Mononuclear cell (primary cell): ENCODE data around the gene IL18RAP. TPM values are rescaled to one million over a fixed set of nuclear protein-coding genes. Genes with fewer than 3 reads are reported as not detected.

ENCODE experiments used
- H3K27me3 ChIP-seq: 2 replicates; pipeline ENCODE4 v1.6.0; 2011; ENCODE audit warnings: low read length, control low read depth; ENCODE audit not compliant: insufficient read depth
- H3K4me1 ChIP-seq: 2 replicates; pipeline ENCODE4 v1.5.1; 2011; ENCODE audit warnings: mild to moderate bottlenecking, low read length, control low read depth; ENCODE audit not compliant: insufficient read depth
- H3K4me3 ChIP-seq: 2 replicates; pipeline ENCODE4 v1.5.1; 2011; ENCODE audit warnings: mild to moderate bottlenecking, low read length, moderate library complexity
- H3K9me3 ChIP-seq: 2 replicates; pipeline ENCODE4 v1.5.1; 2011; ENCODE audit warnings: low read depth, mild to moderate bottlenecking, control low read depth, low read length
- total RNA-seq: library from RNA; depleted of rRNA; stranded (reverse); fragments of >200 nt; gene quantifications from one replicate; pipeline ENCODE4 v1.2.3, GENCODE V29; 2012

The IL18RAP gene
- total RNA-seq, 1 donor: 33.5 TPM

GRCh38 chr2:102434655-102435381 lies 11.9 kb downstream of the IL18RAP start:
- Histone ChIP-seq H3K9me3 (no peaks in the 10 kb centered on the region), H3K4me1 (peaks cover 40% of the 10 kb centered on the region), H3K27me3 (no peaks in the 10 kb centered on the region), H3K4me3 (no peak overlapping the region)

- Histone ChIP-seq H3K4me1 (peaks cover 40% of the 10 kb centered on the region), H3K27me3 (no peaks in the 10 kb centered on the region), H3K9me3 (no peaks in the 10 kb centered on the region), H3K4me3 (no peak overlapping the region)
Measured at GRCh38 chr2:102435741-102436140, 12.8 kb downstream of the IL18RAP start.

GRCh38 chr2:102436323-102436722 lies 13.4 kb downstream of the IL18RAP start:
- no peaks in the 10 kb centered on the region for H3K9me3 ChIP-seq
- peaks cover 40% of the 10 kb centered on the region for H3K4me1 ChIP-seq
- no peaks in the 10 kb centered on the region for H3K27me3 ChIP-seq

GRCh38 chr2:102437122-102437521 lies 14.2 kb downstream of the IL18RAP start:
- Histone ChIP-seq H3K4me3 (no peak overlapping the region), H3K9me3 (no peaks in the 10 kb centered on the region), H3K27me3 (no peaks in the 10 kb centered on the region)

More at GRCh38 chr2:102436323-102436722, 13.4 kb downstream of the IL18RAP start:
- no peak overlapping the region for H3K4me3 ChIP-seq

GRCh38 chr2:102438111-102438510 lies 15.2 kb downstream of the IL18RAP start:
- Histone ChIP-seq H3K9me3 (no peaks in the 10 kb centered on the region), H3K4me3 (no peak overlapping the region), H3K27me3 (no peaks in the 10 kb centered on the region), H3K4me1 (peaks cover 33% of the 10 kb centered on the region)

More at GRCh38 chr2:102437122-102437521, 14.2 kb downstream of the IL18RAP start:
- H3K4me1 ChIP-seq: peaks cover 36% of the 10 kb centered on the region

- H3K4me1 ChIP-seq: peaks cover 36% of the 10 kb centered on the region
- no peaks in the 10 kb centered on the region for H3K27me3 ChIP-seq
- no peak overlapping the region for H3K4me3 ChIP-seq
- no peaks in the 10 kb centered on the region for H3K9me3 ChIP-seq
Measured at GRCh38 chr2:102438578-102438977, 15.6 kb downstream of the IL18RAP start.

- peaks cover 36% of the 10 kb centered on the region for H3K4me1 ChIP-seq
- no peaks in the 10 kb centered on the region for H3K27me3 ChIP-seq
- H3K4me3 ChIP-seq: no peak overlapping the region
- no peaks in the 10 kb centered on the region for H3K9me3 ChIP-seq
Measured at GRCh38 chr2:102439065-102439695, 16.2 kb downstream of the IL18RAP start.

- Histone ChIP-seq H3K4me3 (no peak overlapping the region), H3K27me3 (no peaks in the 10 kb centered on the region), H3K9me3 (no peaks in the 10 kb centered on the region)
Measured at GRCh38 chr2:102442967-102443828, 20.2 kb downstream of the IL18RAP start.

GRCh38 chr2:102444233-102444632 lies 21.3 kb downstream of the IL18RAP start:
- Histone ChIP-seq H3K27me3 (no peaks in the 10 kb centered on the region), H3K9me3 (no peaks in the 10 kb centered on the region), H3K4me3 (no peak overlapping the region), H3K4me1 (peaks cover 8% of the 10 kb centered on the region)

More at GRCh38 chr2:102442967-102443828, 20.2 kb downstream of the IL18RAP start:
- H3K4me1 ChIP-seq: peaks cover 8% of the 10 kb centered on the region

- no peaks in the 10 kb centered on the region for H3K27me3 ChIP-seq
- no peaks in the 10 kb centered on the region for H3K9me3 ChIP-seq
- H3K4me1 ChIP-seq: peaks cover 8% of the 10 kb centered on the region
- no peak overlapping the region for H3K4me3 ChIP-seq
Measured at GRCh38 chr2:102446936-102447335, 24.0 kb downstream of the IL18RAP start.

GRCh38 chr2:102449370-102449974 lies 26.5 kb downstream of the IL18RAP start:
- H3K4me1 ChIP-seq: no peaks in the 10 kb centered on the region
- no peaks in the 10 kb centered on the region for H3K9me3 ChIP-seq
- H3K27me3 ChIP-seq: no peaks in the 10 kb centered on the region
- H3K4me3 ChIP-seq: no peak overlapping the region

- Histone ChIP-seq H3K9me3 (no peaks in the 10 kb centered on the region), H3K4me3 (no peak overlapping the region), H3K4me1 (no peaks in the 10 kb centered on the region), H3K27me3 (no peaks in the 10 kb centered on the region)
Measured at GRCh38 chr2:102451968-102452367, 29.0 kb downstream of the IL18RAP start.

- no peak overlapping the region for H3K4me3 ChIP-seq
- H3K4me1 ChIP-seq: no peaks in the 10 kb centered on the region
- H3K9me3 ChIP-seq: no peaks in the 10 kb centered on the region
- H3K27me3 ChIP-seq: no peaks in the 10 kb centered on the region
Measured at GRCh38 chr2:102453501-102453900, 30.5 kb downstream of the IL18RAP start.

- no peaks in the 10 kb centered on the region for H3K4me1 ChIP-seq
- no peaks in the 10 kb centered on the region for H3K9me3 ChIP-seq
- no peaks in the 10 kb centered on the region for H3K27me3 ChIP-seq
- no peak overlapping the region for H3K4me3 ChIP-seq
Measured at GRCh38 chr2:102455061-102455670, 32.2 kb downstream of the IL18RAP start.
